ENCODE results near the gene TMEM60. TPM values are rescaled to one million over a fixed set of nuclear protein-coding genes. Genes with fewer than 3 reads are reported as not detected.

The TMEM60 gene
- total RNA-seq, 2 experiments from 2014 or later: 25.0 to 25.4 TPM

DNA sequence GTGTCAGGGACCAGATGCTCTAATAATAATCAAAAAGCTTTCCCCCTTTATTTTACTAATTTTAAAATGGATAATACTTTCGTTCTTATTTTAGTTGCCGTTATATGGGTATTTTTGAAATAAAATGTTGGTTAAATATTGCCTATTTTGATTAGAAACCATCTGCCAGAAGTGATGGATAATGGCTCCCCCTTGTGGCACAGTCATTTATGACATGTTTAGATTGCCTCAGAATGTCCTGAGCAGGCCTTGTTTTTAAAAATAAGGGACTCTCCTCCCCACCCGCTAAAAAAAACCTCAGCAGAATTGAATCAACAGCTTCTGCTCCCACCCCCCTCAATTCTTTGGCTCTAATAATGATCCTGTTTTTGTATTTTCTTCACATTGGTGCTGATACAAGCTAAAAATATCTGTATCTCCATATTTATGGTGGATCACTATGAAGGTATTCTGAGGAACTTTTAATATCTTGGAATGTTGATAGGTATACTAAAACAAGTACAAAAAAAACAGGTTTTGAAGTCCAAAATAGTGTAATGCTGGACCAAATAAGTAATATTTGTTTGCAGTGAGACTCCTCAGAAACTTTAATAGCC lies 38.8 kb downstream of the TMEM60 start:
- H3K36me3 Mint-ChIP-seq (ENCODE audit: low read depth): no peaks in the 10 kb centered on the region
- no peak overlapping the region for H3K4me3 Mint-ChIP-seq
- peaks cover 12% of the 10 kb centered on the region for H3K4me1 Mint-ChIP-seq
- no peaks in the 10 kb centered on the region for H3K27me3 Mint-ChIP-seq
- H3K9me3 Mint-ChIP-seq: no peaks in the 10 kb centered on the region
- DNase-seq: peak; percentile 66
- CTCF ChIA-PET: interaction anchor here (0.6 to 3.5 kb wide), 22 partner anchors 12 to 201 kb away, joined by 3 to 49 read pairs (median 4); partner anchors contain the start of genes PHTF2 and TMEM60
- H3K27ac Mint-ChIP-seq: no peak overlapping the region
- POLR2A ChIA-PET: interaction anchor here (0.8 to 1.0 kb wide), 2 partner anchors 40 to 63 kb away, joined by 3 read pairs; partner anchors contain the start of gene RSBN1L

GRCh38 chr7:77757589-77757988 lies 40.6 kb downstream of the TMEM60 start:
- ChIA-PET POLR2A (interaction anchor here (2.0 kb wide), 1 partner anchor 98 kb away, joined by 7 read pairs; no protein-coding TSS in a partner anchor), CTCF (interaction anchor here (0.7 to 3.6 kb wide), 5 partner anchors 41 to 106 kb away, joined by 3 to 28 read pairs (median 4); partner anchors contain the start of genes PHTF2 and TMEM60)
- DNase-seq: no peak
- Mint-ChIP-seq H3K4me1 (peaks cover 22% of the 10 kb centered on the region), H3K27ac (no peak overlapping the region), H3K9me3 (no peaks in the 10 kb centered on the region), H3K27me3 (no peaks in the 10 kb centered on the region), H3K36me3 (ENCODE audit: low read depth) (peaks cover 3% of the 10 kb centered on the region), H3K4me3 (no peak overlapping the region)

DNA sequence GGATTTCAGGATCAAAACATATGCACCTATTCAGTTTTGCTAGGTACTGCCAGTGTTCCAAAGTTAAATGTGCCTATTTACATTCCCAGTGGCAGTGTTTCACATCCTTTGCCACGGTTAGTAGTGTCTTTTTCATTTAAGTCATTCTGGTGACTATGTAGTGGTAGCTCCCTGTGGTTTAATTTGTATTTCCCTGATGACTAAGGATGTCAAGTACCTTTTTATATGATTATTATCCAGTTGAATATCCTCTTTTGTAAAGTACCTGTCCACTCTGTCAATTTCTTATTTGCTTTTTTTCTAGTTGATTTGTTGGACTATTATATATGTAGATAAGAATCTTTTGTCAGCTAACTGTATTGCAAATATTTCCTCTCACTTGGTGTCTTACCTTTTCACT lies 45.1 kb downstream of the TMEM60 start:
- Mint-ChIP-seq H3K27me3 (no peaks in the 10 kb centered on the region), H3K9me3 (no peaks in the 10 kb centered on the region), H3K27ac (no peak overlapping the region), H3K4me1 (peaks cover 26% of the 10 kb centered on the region), H3K4me3 (no peak overlapping the region), H3K36me3 (ENCODE audit: low read depth) (peaks cover 21% of the 10 kb centered on the region)
- ChIA-PET POLR2A (interaction anchor here (0.8 kb wide), 1 partner anchor 57 kb away, joined by 5 read pairs; the partner anchor contains the start of gene RSBN1L), CTCF (interaction anchor here (1.2 to 1.5 kb wide), 3 partner anchors 93 to 101 kb away, joined by 3 to 10 read pairs (median 6); no protein-coding TSS in a partner anchor)
- DNase-seq: no peak

- Mint-ChIP-seq H3K4me1 (peaks cover 26% of the 10 kb centered on the region), H3K36me3 (ENCODE audit: low read depth) (peaks cover 24% of the 10 kb centered on the region), H3K27me3 (no peaks in the 10 kb centered on the region), H3K9me3 (no peaks in the 10 kb centered on the region), H3K4me3 (no peak overlapping the region), H3K27ac (no peak overlapping the region)
- no peak for DNase-seq
- ChIA-PET CTCF (no interaction called here), POLR2A (no interaction called here)
These were observed 46.2 kb downstream of the TMEM60 start for GRCh38 chr7:77752016-77752415.

DNA sequence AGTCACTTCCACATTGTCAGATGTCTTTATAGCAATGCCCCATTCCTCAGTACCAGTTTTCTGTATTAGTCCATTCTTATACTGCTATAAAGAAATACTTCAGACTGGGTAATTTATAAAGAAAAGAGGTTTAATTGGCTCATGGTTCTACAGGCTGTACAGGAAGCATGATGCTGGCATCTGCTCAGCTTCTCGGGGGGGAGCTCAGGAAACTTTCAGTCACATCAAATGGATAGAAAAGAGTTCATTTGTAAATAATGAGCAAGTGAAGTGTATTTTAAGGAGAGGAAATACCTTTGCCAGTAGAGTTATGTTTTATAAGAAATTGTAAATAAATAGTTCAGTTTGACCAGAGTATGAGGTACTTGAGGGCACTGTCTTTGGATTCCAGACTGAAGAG lies 50.5 kb downstream of the TMEM60 start:
- Mint-ChIP-seq H3K9me3 (no peaks in the 10 kb centered on the region), H3K27ac (no peak overlapping the region), H3K27me3 (no peaks in the 10 kb centered on the region), H3K4me3 (no peak overlapping the region), H3K4me1 (peaks cover 9% of the 10 kb centered on the region), H3K36me3 (ENCODE audit: low read depth) (peaks cover 37% of the 10 kb centered on the region)
- CTCF ChIA-PET: interaction anchor here (1.4 kb wide), 1 partner anchor 97 kb away, joined by 3 read pairs; no protein-coding TSS in a partner anchor
- POLR2A ChIA-PET: interaction anchor here (0.6 to 0.9 kb wide), 2 partner anchors 9 to 52 kb away, joined by 3 read pairs; no protein-coding TSS in a partner anchor
- no peak for DNase-seq

- Mint-ChIP-seq H3K27me3 (no peaks in the 10 kb centered on the region), H3K27ac (no peak overlapping the region), H3K4me3 (no peak overlapping the region), H3K4me1 (peaks cover 5% of the 10 kb centered on the region), H3K36me3 (ENCODE audit: low read depth) (peaks cover 38% of the 10 kb centered on the region), H3K9me3 (no peaks in the 10 kb centered on the region)
- no peak for DNase-seq
- ChIA-PET CTCF (interaction anchor here (1.0 to 1.4 kb wide), 2 partner anchors 12 to 96 kb away, joined by 3 read pairs; no protein-coding TSS in a partner anchor), POLR2A (interaction anchor here (0.9 kb wide), 1 partner anchor 52 kb away, joined by 3 read pairs; no protein-coding TSS in a partner anchor)
These were observed 51.1 kb downstream of the TMEM60 start for GRCh38 chr7:77747178-77747577.

DNA sequence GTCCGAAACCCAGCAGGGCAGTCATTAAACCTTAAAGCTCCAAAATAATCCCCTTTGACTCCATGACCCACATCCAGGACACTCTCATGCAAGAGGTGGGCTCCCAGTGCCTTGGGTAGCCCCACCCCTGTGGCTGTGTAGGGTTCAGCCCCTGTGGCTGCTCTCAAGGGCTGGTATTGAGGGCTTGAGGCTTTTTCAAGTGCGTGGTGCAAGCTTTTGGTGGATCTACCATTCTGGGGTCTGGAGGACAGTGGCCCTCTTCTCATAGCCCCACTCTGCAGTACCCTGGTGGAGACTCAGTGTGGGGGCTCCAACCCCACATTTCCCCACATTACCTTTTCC lies 51.4 kb downstream of the TMEM60 start:
- Mint-ChIP-seq H3K4me1 (peaks cover 2% of the 10 kb centered on the region), H3K27ac (no peak overlapping the region), H3K27me3 (no peaks in the 10 kb centered on the region), H3K4me3 (no peak overlapping the region), H3K9me3 (no peaks in the 10 kb centered on the region), H3K36me3 (ENCODE audit: low read depth) (peaks cover 42% of the 10 kb centered on the region)
- CTCF ChIA-PET: interaction anchor here (1.0 kb wide), 1 partner anchor 12 kb away, joined by 3 read pairs; no protein-coding TSS in a partner anchor
- no peak for DNase-seq
- POLR2A ChIA-PET: no interaction called here

DNA sequence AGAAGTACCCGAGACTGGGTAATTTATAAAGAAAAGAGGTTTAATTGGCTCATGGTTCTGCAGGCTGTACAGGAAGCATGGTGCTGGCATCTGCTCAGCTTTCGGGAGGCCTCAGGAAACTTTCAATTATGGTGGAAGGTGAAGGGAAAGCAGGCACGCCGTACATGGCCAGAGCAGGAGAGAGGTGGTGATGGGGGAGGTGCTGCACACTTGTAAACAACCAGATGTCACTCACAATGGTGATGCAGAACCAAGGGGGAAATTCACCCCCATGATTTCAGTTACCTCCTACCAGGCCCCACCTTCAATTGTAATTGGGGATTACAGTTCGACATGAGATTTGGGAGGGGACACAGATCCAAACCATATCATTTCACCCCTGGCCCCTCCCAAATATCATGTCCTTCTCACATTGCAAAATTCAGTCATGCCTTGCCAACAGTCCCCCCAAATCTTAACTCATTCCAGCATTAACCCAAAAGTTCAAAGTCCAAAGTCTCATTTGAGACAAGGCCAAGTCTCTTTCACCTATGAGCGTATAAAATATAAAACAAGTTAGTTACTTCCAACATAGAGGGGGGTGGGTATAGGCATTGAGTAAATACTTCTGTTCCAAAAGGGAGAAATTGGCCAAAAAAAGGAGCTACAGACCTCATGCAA lies 51.9 kb downstream of the TMEM60 start:
- ChIA-PET POLR2A (no interaction called here), CTCF (interaction anchor here (1.0 kb wide), 1 partner anchor 13 kb away, joined by 3 read pairs; no protein-coding TSS in a partner anchor)
- Mint-ChIP-seq H3K27me3 (no peaks in the 10 kb centered on the region), H3K27ac (no peak overlapping the region), H3K4me3 (no peak overlapping the region), H3K9me3 (no peaks in the 10 kb centered on the region), H3K4me1 (no peaks in the 10 kb centered on the region), H3K36me3 (ENCODE audit: low read depth) (peaks cover 42% of the 10 kb centered on the region)
- DNase-seq: no peak

DNA sequence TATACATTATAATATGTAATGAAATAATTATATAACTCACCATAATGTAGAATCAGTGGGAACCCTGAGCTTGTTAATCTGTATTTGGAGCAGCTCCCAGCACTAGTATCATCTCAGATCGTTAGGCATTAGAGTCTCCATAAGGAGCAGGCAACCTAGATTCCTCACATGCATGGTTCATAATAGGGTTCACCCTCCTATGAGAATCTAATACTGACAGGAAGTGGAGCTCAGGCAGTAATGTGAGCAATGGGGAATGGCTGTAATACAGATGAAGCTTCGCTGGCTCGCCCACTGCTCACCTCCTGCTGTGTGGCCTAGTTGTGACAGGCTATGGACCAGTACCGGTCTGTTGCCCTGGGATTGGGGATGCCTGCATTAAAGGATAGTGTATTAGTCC lies 52.5 kb downstream of the TMEM60 start:
- no peak for DNase-seq
- Mint-ChIP-seq H3K27me3 (no peaks in the 10 kb centered on the region), H3K4me1 (no peaks in the 10 kb centered on the region), H3K27ac (no peak overlapping the region), H3K4me3 (no peak overlapping the region), H3K36me3 (ENCODE audit: low read depth) (peaks cover 38% of the 10 kb centered on the region), H3K9me3 (no peaks in the 10 kb centered on the region)
- POLR2A ChIA-PET: no interaction called here
- CTCF ChIA-PET: no interaction called here

Other genes starting within 250 kb of the TMEM60 start
- 10 to 100 TPM; 28.7 to 29.5 TPM for gene RSBN1L, start 102.0 kb downstream of the TMEM60 start, total RNA-seq
- gene PHTF2, start 339 bp upstream of the TMEM60 start, total RNA-seq: 10 to 100 TPM; 70.4 to 71.7 TPM